Transverse colon (tissue), 4 donors: Measurements from ENCODE around the gene GPR26.

ENCODE experiments used
- CTCF ChIP-seq, 5 experiments: fragments of 200-600 bp in 3 of 5; fragments of 450-650 bp in 2 of 5; sonication (generic) in 3 of 5; IDR thresholded peaks; 1 replicate in 2 of 5; 2 replicates in 3 of 5; pipeline ENCODE4 v1.5.1; 2016 to 2017; ENCODE audit warnings: antibody characterized with exemption in 5 of 5, inconsistent platforms in 3 of 5, mild to moderate bottlenecking in 2 of 5, moderate library complexity in 1 of 5
- EP300 ChIP-seq: sonication (generic); formaldehyde crosslinking; IDR thresholded peaks from one replicate; pipeline ENCODE4 v1.6.1; 2017; ENCODE audit warnings: antibody characterized with exemption, low read depth
- POLR2A ChIP-seq: fragments of 450-650 bp; IDR thresholded peaks from one replicate; pipeline ENCODE4 v1.6.1; 2016; ENCODE audit warnings: antibody characterized with exemption, mild to moderate bottlenecking, moderate library complexity
- POLR2AphosphoS5 ChIP-seq, 3 donors: sonication (generic); formaldehyde crosslinking; IDR thresholded peaks; one replicate each; pipeline ENCODE4 v1.6.1; 2016; ENCODE audit warnings: antibody characterized with exemption in 3 of 3

GRCh38 chr10:123651421-123652047 is 14.6 kb upstream of the GPR26 start:
- TF ChIP-seq CTCF (IDR thresholded peaks at IDR 0.05) (no peak), POLR2AphosphoS5 (IDR thresholded peaks at IDR 0.05) (no peak), EP300 (no peak), POLR2A (no peak)
